Stimulated activated CD8-positive, alpha-beta memory T cell treated with anti-CD3 and anti-CD28 coated beads, Interleukin-7, amount 100 ng/mL, for 48 hours (primary cell): ENCODE data around the gene F10.

Source experiments
- DNase-seq, 2 donors: peaks; one replicate each; pipeline ENCODE4 v3.0.0-alpha.2; 2020; ENCODE audit warnings: low read depth in 1 of 2; ENCODE audit errors: extremely low read depth in 1 of 2

F10 gene

GRCh38 chr13:113166681-113167080 is 44.1 kb downstream of the F10 start:
- no peak for DNase-seq

GRCh38 chr13:113167155-113167554 is 44.6 kb downstream of the F10 start:
- DNase-seq, result no peak

- DNase-seq, result no peak
Measured at GRCh38 chr13:113167575-113167974, 45.0 kb downstream of the F10 start.

- no peak for DNase-seq
Measured at GRCh38 chr13:113168211-113168610, 45.6 kb downstream of the F10 start.

GRCh38 chr13:113169277-113170272 is 47.0 kb downstream of the F10 start:
- DNase-seq, result no peak

GRCh38 chr13:113170511-113170910 is 47.9 kb downstream of the F10 start:
- DNase-seq, result no peak

GRCh38 chr13:113171250-113172125 is 48.9 kb downstream of the F10 start:
- DNase-seq, result no peak

GRCh38 chr13:113172419-113172926 is 49.9 kb downstream of the F10 start:
- no peak for DNase-seq

- DNase-seq, result no peak
Measured at GRCh38 chr13:113176280-113176679, 53.7 kb downstream of the F10 start.

GRCh38 chr13:113176822-113177221 is 54.2 kb downstream of the F10 start:
- DNase-seq, result no peak

- no peak for DNase-seq
Measured at GRCh38 chr13:113178070-113178895, 55.7 kb downstream of the F10 start.

- no peak for DNase-seq
Measured at GRCh38 chr13:113178896-113179167, 56.2 kb downstream of the F10 start.

- DNase-seq, result no peak
Measured at GRCh38 chr13:113179374-113180230, 57.0 kb downstream of the F10 start.

GRCh38 chr13:113182046-113182445 is 59.4 kb downstream of the F10 start:
- no peak for DNase-seq

- no peak for DNase-seq
Measured at GRCh38 chr13:113183450-113184129, 61.0 kb downstream of the F10 start.

- no peak for DNase-seq
Measured at GRCh38 chr13:113184568-113185440, 62.2 kb downstream of the F10 start.

GRCh38 chr13:113186061-113186900 is 63.7 kb downstream of the F10 start:
- DNase-seq, result no peak
